ENCODE measurements around the gene KRT84. TPM values are rescaled to one million over a fixed set of nuclear protein-coding genes. Genes with fewer than 3 reads are reported as not detected.

KRT84 gene
- total and polyA plus RNA-seq, 4 donors = not detected

GRCh38 chr12:52369211-52369610 is 16.2 kb downstream of the KRT84 start:
- H3K36me3 ChIP-seq (ENCODE audit: control insufficient read depth in 4 of 4, insufficient read depth in 4 of 4, low read length in 4 of 4) = no peaks in the 10 kb centered on the region
- DNase-seq (no peak), ATAC-seq (ENCODE audit: insufficient read depth, low FRiP score) (no peak)
- H3K27me3 ChIP-seq (ENCODE audit: control insufficient read depth in 3 of 3, insufficient read depth in 3 of 3, low read length in 2 of 3) = peaks cover 0 to 10% (median 0%) of the 10 kb centered on the region in 3 donors
- 63 to 81% methylated on average over 3 of the region's 3 CpGs for WGBS, 2 donors
- H3K27ac ChIP-seq (ENCODE audit: low read depth in 1 of 2, low read length in 1 of 2) = no peak overlapping the region
- no peak overlapping the region for H3K9ac ChIP-seq (ENCODE audit: insufficient read depth in 1 of 2, low read length in 2 of 2)
- H3K4me3 ChIP-seq = no peak overlapping the region
- no peak for TF ChIP-seq CTCF (IDR thresholded peaks at IDR 0.05; ENCODE audit: control extremely low read depth, extremely low read depth)
- peaks cover 0 to 3% (median 0%) of the 10 kb centered on the region in 4 donors for H3K9me3 ChIP-seq (ENCODE audit: control insufficient read depth in 4 of 4, insufficient read depth in 3 of 4, low read length in 3 of 4)
- H3K4me1 ChIP-seq (ENCODE audit: control insufficient read depth in 5 of 5, insufficient read depth in 5 of 5, low read length in 5 of 5) = peaks cover 0 to 14% (median 5%) of the 10 kb centered on the region in 5 donors

GRCh38 chr12:52368508-52368907 is 16.9 kb downstream of the KRT84 start:
- Histone ChIP-seq H3K9me3 (ENCODE audit: control insufficient read depth in 4 of 4, insufficient read depth in 3 of 4, low read length in 3 of 4) (peaks cover 0 to 3% (median 0%) of the 10 kb centered on the region in 4 donors), H3K27me3 (ENCODE audit: control insufficient read depth in 3 of 3, insufficient read depth in 3 of 3, low read length in 2 of 3) (peaks cover 0 to 10% (median 0%) of the 10 kb centered on the region in 3 donors), H3K4me1 (ENCODE audit: control insufficient read depth in 5 of 5, insufficient read depth in 5 of 5, low read length in 5 of 5) (peaks cover 0 to 14% (median 5%) of the 10 kb centered on the region in 5 donors), H3K9ac (ENCODE audit: insufficient read depth in 1 of 2, low read length in 2 of 2) (no peak overlapping the region), H3K27ac (ENCODE audit: low read depth in 1 of 2, low read length in 1 of 2) (no peak overlapping the region), H3K4me3 (no peak overlapping the region), H3K36me3 (ENCODE audit: control insufficient read depth in 4 of 4, insufficient read depth in 4 of 4, low read length in 4 of 4) (no peaks in the 10 kb centered on the region)
- 65 to 73% methylated on average over 3 of the region's 3 CpGs for WGBS, 2 donors
- TF ChIP-seq CTCF (IDR thresholded peaks at IDR 0.05; ENCODE audit: control extremely low read depth, extremely low read depth) = no peak
- DNase-seq = no peak
- ATAC-seq (ENCODE audit: insufficient read depth, low FRiP score) = no peak

- TF ChIP-seq CTCF (IDR thresholded peaks at IDR 0.05; ENCODE audit: control extremely low read depth, extremely low read depth) = no peak
- H3K4me3 ChIP-seq = no peak overlapping the region
- peaks cover 0 to 14% (median 5%) of the 10 kb centered on the region in 5 donors for H3K4me1 ChIP-seq (ENCODE audit: control insufficient read depth in 5 of 5, insufficient read depth in 5 of 5, low read length in 5 of 5)
- no peak for ATAC-seq (ENCODE audit: insufficient read depth, low FRiP score)
- no peak overlapping the region for H3K9ac ChIP-seq (ENCODE audit: insufficient read depth in 1 of 2, low read length in 2 of 2)
- no peaks in the 10 kb centered on the region for H3K36me3 ChIP-seq (ENCODE audit: control insufficient read depth in 4 of 4, insufficient read depth in 4 of 4, low read length in 4 of 4)
- DNase-seq = no peak
- H3K9me3 ChIP-seq (ENCODE audit: control insufficient read depth in 4 of 4, insufficient read depth in 3 of 4, low read length in 3 of 4) = peaks cover 0 to 3% (median 0%) of the 10 kb centered on the region in 4 donors
- WGBS, 2 donors = 79 to 85% methylated on average over 6 of the region's 6 CpGs
- H3K27ac ChIP-seq (ENCODE audit: low read depth in 1 of 2, low read length in 1 of 2) = no peak overlapping the region
- H3K27me3 ChIP-seq (ENCODE audit: control insufficient read depth in 3 of 3, insufficient read depth in 3 of 3, low read length in 2 of 3) = peaks cover 0 to 10% (median 0%) of the 10 kb centered on the region in 3 donors
These were observed 17.6 kb downstream of the KRT84 start for GRCh38 chr12:52367876-52368275.
